ENCODE data around the gene TPCN2. TPM values are rescaled to one million over a fixed set of nuclear protein-coding genes. Genes with fewer than 3 reads are reported as not detected.

TPCN2 gene
- polyA plus RNA-seq, 4 donors = 13.8 to 17.1 (median 16.1) TPM

DNA sequence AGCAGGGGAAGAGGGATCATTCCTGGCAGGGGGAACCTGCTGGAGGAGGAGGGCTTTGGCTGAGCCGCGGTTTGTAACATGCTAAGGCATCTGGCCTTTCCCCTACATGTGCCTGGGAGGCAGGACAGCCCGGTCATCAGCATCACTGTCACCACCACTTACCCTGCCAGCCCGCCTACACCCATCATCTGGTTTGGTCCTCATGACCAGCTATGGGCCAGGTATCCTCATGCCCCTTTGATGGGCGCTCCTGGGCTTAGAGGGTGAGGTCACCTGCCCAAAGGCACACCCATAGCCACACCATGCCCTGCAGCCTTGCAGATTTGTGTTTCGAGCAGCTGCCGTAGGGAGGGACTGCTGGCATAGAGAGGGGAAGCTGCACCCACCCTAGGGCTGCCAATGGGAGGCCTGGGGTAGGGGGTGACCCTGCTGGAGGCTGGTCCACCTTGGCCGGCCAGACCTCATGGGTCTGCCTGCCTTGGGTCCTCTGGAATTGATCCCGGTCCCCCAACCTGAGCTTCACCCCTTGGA lies 38.3 kb upstream of the TPCN2 start:
- no peak for DNase-seq (ENCODE audit: low read depth in 4 of 4, low spot score in 3 of 4)

DNA sequence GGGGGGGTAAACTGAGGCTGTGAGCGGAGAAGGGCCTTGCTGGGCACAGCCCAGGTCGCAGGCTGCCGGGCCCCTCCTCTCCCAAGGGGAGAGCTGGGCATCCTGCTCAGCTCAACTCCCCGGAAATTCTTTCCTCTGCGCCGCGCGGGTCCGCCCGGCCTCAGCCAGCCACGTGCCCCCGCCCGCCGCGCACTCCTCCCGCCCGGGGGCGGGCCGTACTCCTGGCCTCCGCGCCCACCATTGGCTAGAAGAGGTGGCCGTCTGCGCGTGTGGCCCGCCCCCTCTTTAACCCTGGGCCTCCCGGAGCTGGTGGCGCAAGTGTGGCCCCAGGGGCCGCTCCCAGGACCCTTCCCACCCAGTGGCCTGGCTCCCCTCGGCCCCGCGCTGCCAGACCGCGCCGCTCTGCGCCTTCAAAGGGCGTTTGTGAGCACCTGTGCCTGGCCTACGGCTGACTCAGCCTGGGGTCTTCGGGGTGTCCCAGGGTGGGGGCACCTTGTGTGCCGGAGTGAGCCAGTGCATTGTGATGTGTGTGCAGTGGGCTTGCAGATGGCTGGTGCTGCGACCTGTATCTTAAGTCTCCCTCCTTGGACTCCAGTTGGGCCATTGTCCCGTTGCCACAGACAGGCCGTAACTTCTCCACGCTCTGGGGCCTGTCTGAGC lies 37.6 kb upstream of the TPCN2 start:
- DNase-seq (ENCODE audit: low read depth in 4 of 4, low spot score in 3 of 4) = peak in 3 of 4 donors; percentile 61 to 73 (median 70)

DNA sequence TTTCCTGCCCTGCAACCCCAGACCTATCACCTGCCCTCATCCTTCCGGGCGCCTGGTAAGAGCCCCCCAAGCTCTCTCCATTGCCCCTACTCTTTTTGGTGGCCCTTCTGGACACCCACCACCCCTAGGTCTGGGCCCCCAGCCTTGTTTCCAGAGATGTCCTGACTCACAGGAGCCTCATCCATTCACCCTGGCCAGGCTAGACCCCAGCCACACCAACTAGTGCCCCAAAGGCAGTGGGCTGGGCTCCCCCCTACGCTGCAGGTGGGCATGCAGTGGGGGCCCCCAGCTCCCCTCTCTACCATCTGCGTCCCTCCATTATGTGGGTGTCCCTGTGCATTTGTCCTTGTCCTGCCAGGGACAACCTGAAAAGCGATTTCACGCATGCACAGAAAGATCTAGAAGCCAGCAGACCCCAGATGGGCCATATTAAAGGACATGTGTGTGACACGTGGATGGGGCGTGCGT lies 37.1 kb upstream of the TPCN2 start:
- DNase-seq (ENCODE audit: low read depth in 4 of 4, low spot score in 3 of 4) = no peak

DNA sequence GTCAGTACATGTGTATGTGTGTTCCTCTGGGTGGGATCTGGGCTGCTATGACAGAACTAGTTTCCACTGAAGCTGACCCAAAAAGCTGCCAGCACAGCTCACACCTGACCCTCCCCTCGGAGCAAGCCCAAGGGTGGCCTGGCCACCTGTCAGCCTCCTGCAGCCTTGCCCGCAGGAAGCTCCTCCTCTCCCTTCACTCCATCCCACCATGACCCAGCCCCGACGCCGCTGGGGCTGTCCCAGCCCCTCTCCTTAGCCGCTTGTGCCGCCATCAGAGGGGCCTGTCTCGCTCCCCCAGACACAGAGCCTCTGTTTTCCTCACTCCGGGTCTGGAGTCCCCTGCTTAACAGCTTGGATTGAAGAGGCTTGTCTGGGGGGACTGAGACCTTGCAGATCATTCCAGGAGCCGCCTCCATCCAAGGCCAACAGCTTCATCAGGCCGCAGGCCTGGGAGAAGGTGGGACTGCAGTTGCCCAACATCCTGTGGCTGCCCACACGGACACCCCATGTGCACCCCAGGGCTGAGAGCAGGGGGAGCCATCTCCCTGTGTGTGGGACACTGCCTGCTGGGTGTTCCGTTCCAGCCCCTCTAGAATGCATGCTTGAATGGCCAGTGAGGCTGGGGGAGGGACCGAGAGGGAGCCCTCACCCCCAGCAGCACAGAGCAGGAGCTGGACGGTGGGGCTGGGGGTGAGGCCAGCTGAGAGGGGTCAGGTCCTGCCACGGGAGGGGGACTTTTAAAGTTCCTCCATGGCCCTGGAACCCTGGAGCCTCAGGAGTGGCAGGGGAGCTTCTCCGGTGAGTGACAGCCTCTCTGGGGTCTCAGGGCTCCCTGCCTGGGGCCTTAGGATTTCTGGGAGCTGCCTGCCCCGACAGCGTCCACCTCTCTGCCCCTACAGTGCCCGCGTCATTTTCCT lies 36.4 kb upstream of the TPCN2 start:
- DNase-seq (ENCODE audit: low read depth in 4 of 4, low spot score in 3 of 4) = no peak

DNA sequence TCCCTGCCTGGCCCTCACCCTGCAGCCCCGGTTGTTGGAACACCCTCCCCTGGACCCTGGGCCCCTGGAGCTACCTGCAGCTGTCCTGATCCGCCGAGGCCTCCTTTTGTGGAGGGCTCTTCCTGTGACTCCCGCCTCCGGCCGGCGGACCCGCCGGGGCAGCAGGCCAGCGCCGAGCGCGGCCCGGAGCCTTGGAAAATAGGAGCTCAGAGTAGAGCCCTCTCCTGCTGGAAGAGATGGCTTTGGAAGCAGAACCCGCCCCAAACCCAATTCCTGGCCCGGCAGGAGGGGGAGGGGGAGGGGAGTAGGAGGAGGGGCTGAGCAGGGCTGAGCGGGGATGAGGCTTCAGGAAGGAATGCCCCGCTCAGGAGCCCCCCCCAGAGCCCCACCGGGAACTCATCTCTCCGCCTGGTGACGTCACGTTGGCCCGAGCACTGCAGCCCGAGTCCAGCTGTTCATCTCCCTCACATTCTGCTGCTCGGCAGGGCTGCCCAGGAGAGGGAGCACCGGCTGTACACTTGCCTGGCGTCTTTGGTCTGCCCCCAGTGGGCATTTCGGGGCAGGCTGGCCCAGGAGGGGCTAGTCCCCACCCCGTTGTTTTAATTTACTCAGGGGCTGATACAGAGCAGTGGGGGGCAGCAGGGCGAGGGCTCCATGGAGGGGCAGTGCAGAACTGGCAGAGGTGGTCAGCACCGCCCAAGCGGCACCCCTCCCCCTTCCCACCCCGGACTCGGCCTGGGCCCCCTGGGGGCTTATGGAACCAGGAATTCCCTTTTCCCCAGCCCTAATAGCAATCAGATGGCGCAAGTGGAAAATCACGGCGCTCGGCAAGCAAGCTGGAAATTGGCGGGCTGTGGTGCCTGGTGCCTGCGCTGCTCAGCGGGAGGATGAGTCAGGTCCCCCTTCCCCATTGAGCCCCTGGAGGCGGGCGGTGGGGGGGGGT lies 35.5 kb upstream of the TPCN2 start, which contains the start of gene MRGPRF:
TSS of gene MRGPRF (minus strand) at position 238 of the 943 bp plus-strand sequence. CDS start 3,345 bp downstream, outside the sequence.
- DNase-seq (ENCODE audit: low read depth in 4 of 4, low spot score in 3 of 4) = no peak

DNA sequence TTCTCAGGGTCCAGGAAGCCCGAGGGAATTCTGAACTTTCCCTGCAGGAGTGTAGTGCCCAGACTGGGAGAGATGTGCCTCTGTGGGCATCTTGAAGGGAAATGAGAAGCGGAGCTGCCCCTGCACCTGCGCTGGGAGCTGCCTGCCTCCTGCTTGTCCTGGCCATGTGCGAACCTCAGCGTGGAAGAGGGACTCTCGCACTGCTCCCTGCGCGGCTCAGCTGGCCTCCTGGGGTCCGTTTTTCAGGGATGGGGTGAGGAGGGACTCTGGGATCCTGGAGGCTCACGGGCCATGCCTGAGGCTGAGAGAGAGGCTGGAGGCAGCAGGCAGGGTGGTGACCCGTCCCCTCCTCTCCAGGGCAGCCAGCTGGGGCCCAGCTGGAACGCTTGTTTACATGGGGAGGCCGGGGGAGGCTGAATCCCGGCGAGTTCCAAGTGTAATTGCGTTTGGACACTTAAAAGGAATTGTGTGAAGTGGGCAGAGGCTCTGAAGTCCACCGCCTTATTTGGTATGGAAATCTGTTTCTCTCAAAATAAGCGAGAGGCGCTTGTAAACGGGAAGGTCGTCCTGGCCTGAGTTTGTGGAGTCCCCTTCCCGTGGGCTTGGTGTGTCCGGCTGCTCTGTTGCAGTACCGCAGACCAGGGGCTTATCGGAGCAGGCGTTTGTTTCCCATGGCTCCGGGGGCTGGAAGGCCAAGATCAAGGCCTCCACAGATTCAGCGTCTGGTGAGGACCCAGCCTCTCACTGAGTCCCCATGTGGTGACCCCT lies 34.5 kb upstream of the TPCN2 start:
- peak in 3 of 4 donors; percentile 64 to 71 (median 71) for DNase-seq (ENCODE audit: low read depth in 4 of 4, low spot score in 3 of 4)

DNA sequence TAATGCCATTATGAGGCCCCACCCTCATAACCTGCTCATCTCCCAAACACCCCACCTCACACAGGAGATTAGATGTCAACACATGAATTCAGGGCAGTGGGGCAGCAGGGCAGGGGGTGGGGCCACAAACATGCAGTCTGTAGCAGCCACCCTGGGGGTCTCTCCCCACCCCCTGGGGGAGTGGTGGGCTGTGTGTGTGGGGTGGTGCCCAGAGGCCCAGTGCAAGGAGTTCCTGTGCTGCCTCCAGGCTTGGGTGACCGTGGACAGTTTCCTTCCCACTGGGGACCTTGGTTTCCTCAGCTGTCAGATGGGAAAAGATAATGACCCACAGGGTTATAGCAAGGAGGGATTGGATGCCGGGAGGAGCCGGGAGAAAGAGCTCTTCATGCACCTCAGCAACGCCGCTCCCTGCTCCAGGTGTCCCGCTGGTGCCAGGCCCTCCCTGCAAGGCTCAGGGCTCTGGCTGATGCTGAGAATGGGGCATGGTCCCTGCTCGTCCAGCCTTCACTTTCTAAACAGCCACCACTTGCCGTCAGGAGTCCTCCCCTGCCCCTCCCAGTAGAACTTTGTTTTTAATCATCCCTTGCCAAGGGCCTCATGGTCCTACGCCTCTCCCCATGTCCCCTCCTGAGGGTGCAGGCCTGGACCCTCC lies 33.7 kb upstream of the TPCN2 start:
- no peak for DNase-seq (ENCODE audit: low read depth in 4 of 4, low spot score in 3 of 4)

DNA sequence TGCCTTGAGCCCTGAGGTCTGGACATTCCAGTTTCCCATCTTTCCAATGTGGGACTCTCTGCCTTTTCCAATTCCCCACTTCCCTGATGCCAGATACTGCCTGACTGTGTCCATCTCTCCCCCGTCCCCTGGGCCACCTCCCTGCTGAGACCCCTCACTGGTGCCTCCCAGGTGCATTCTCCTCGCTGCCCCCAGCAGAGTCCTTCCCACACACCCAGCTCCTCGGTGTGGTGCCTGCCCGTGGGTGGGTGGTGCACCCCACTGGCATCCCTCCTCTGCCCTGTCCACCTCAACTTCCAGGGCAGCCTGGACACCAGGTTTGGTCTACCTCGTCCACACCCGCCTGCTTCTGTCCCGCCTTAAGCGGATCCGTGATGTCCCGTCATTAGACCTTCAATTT lies 30.8 kb upstream of the TPCN2 start:
- no peak for DNase-seq (ENCODE audit: low read depth in 4 of 4, low spot score in 3 of 4)

DNA sequence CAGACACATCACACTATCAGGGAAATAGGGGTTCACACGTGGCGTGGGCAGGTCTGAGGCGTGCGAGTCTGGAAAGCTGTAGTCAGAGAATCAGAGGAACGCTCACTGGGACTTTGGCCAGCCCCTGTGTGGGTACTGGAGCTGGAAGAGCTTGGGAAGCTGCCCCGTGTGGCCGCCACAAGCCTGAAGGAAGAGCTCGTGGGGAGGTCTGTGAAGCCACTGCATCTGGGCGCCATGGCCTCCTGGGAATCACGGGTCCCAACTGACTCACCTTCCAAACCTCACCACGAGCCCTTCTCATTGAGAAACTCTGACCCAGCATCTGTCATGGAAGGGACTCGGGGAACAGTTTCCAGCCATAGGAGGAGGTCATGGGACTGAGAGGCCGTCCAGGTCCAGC lies 29.8 kb upstream of the TPCN2 start:
- DNase-seq (ENCODE audit: low read depth in 4 of 4, low spot score in 3 of 4) = no peak

DNA sequence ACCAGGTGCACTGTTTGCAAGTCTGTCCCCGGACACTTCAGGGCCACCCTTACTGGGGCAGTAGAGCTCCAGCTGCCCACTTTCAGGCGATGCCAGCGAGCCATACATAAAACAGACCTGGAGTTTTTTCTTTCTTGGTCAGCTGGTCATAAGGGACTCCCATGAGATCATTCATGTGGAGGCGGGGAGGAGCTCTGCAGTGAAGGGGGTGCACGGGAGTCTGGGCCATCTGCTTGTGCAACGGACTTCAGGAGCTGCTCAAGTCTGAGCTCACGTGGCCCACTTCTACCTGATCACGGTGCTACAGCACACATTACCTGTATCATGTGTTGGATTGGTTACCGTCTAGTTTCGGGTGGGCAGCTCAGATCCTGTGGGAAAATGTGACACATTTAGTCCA lies 26.5 kb upstream of the TPCN2 start:
- no peak for DNase-seq (ENCODE audit: low read depth in 4 of 4, low spot score in 3 of 4)

DNA sequence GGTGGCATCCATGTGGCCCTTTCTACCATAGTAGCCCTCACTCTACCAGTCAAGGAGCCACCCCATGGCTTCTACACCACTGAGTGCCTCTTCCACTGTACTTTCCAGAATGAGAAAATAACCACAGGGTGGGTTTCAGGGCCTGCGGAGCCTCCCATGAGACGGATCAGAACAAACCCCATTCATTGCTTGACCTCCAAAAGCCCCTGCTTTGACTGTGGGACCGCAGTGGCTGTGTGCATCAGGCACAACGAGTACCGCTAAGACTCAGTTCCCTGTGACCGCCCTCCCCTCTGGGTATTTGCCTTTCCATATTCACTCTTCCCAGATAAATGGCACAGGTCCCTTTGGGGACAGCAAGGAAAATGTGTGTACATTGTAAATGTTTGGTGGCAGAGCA lies 24.2 kb upstream of the TPCN2 start:
- DNase-seq (ENCODE audit: low read depth in 4 of 4, low spot score in 3 of 4) = no peak

DNA sequence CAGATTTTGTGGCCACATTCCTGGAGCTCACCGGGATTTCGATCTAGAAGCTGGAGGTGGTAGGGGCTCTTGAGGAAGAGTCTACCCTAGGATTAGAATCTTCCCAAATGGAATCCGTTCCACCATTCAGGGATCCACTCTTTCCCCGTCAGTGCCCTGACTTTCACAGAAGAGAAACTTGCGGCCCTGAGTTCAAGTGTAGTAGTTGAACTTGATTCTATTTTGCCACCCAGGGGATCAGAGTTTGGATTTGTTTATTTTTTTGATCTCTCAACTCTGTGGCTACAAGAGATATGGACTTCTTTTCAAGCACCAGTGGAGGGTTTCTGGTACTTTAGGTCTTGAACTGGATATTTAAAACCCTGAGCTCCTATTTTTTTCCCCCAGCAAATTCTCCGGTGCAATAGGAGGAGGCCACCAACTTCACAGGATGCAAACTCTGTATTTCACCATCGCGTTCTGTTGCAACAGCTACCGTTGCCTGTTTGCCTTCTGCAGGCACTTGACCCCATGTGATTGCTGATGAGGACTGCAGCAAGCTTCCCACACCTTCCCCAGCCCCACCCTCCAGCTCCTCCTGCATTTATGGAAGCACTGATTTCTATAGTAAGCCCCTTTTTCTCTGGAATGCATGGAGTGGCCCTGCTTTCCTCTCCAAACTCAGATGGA lies 20.9 kb upstream of the TPCN2 start:
- no peak for DNase-seq (ENCODE audit: low read depth in 4 of 4, low spot score in 3 of 4)

DNA sequence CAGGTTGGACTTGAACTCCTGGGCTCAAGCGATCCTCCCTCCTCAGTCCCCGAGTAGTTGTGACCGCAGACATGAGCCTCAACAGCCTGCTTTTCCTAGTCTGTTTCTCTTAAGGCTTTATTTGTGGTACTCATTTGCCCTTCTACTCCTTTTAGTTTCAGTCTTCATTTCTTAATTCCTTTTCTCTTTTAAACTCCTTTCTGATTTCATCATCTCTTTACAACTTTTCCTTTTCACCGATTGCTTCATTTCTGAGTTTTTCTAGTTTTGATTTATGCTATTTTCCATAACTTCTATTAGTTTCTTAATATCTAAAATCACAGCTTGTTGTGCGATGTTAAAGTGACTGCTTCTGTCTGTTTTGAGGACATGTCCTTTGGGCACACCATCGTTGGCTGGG lies 18.4 kb upstream of the TPCN2 start:
- no peak for DNase-seq (ENCODE audit: low read depth in 4 of 4, low spot score in 3 of 4)

DNA sequence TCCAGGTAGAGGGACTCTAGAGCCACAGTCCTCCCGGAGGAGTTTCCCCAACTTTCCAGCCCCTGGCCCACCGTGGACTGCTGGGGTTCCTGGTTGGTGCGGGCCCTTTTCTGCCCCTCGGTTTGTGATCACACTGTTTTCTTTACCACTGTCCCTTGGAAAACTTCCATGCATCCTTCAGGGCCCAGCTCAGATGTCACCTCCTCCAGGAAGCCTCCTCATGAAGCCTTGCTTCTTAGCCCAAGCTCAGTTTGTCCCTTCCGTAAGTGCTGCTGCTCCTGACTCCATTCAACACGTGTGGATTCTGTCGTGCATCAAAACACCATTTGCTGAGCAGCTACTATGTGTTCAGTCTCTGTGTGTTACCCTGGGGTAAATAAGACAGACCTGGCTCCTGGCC lies 15.9 kb upstream of the TPCN2 start:
- no peak for DNase-seq (ENCODE audit: low read depth in 4 of 4, low spot score in 3 of 4)

DNA sequence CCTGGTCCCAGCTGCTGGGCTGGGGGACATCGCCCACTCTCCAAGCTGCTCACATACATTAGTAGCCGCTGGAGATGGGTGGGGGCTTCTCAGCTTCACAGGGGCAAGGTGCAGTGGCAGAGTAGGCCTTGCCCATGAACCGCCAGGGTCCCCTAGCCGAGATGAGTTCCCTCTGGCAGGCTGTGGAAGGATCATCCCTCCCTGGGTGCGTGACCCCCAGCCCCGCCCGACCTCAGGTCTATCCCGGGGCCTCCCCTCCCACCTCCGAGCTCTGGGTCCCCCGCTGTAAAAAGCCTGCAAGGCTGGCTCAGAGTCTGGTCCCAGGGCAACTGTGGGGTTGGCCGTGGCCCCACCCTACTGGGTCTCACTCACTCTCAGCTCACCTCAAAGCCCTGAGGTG lies 15.3 kb upstream of the TPCN2 start:
- DNase-seq (ENCODE audit: low read depth in 4 of 4, low spot score in 3 of 4) = no peak

DNA sequence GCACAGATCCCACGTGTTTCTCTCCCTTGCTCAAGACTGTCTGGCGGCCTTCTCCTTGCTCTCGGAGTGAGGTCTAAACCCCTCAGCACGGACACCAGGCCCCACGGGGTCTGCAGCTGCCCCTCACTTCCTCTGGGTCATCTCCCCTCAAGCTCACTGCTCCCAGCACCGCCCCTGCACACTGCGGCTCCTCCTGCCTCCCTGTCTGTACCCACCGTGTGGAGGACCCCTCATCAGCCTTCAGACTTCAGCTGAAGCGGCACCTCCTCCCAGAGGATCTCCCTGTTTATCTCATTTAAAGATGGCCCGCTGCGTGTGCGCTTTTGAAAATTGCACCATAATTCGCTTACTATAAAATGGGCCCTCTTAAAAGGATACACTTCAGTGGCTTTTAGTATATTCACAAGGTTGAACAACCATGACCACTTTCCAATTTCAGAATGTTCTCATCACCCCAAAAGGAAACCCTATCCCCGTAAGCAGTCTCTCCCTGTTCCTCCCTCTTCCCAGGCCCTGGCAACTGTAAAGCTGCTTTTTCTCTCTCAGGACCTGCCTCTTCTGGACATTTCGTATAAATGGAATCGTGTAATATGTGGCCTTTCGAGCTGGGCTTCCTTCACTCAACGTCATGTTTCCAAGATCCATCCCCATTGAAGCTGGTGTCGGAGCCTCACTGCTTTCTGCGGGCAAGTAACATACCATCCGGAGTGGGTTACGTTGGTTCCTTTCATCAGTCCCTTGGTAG lies 14.4 kb upstream of the TPCN2 start:
- no peak for DNase-seq (ENCODE audit: low read depth in 4 of 4, low spot score in 3 of 4)

DNA sequence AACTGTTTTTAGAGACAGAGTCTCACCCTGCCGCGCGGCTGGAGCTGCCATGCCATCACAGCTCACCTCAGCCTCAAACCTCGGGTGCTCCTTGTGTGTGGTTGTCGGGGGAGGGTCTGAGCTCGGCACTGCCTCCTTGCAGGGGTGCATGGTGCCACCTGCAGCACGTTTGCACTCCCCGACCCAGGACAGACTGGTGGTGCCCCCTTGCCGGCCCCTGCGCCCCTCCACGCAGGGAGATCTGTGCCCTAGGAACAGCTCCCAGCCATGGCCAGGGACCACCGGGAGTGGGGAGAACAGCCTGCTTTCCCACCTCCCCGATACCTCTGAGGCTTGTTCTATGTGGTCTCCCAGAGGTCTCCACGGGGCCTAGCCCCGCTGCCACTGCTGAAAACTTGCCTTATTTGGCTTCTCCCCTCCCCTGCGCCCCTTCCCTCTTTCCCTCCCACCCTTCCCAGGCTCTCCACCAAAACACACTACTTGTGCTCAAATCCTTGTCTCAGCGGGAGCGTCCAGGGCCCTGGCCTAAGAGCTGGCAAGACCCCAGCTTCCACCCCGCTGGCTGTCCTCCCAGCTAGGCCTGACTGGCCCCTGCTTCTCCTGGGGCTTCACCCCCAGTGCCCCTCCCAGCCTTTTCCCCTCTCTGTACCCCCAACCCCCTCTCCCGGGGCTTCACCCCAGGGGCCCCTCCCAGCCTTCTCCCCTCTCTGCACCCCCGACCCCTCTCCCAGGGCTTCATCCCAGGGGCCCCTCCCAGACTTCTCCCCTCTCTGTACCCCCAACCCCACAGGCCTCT lies 13.4 kb upstream of the TPCN2 start:
- no peak for DNase-seq (ENCODE audit: low read depth in 4 of 4, low spot score in 3 of 4)
